HUES48 (cell line): ENCODE measurements around the gene RFX3.

ENCODE experiments used
- H3K27ac ChIP-seq: one replicate; pipeline ENCODE4 v1.7.0; 2013; ENCODE audit warnings: low read depth, low read length, inconsistent platforms
- H3K27me3 ChIP-seq: 2 replicates; pipeline ENCODE4 v1.6.1; 2013; ENCODE audit warnings: mild to moderate bottlenecking, low read length; ENCODE audit not compliant: control insufficient read depth, insufficient read depth
- H3K36me3 ChIP-seq: 2 replicates; pipeline ENCODE4 v1.6.1; 2013; ENCODE audit warnings: low read length; ENCODE audit not compliant: control insufficient read depth, insufficient read depth
- H3K4me1 ChIP-seq: 2 replicates; pipeline ENCODE4 v1.6.1; 2013; ENCODE audit warnings: mild to moderate bottlenecking, low read length; ENCODE audit not compliant: control insufficient read depth, insufficient read depth
- H3K4me3 ChIP-seq: 2 replicates; pipeline ENCODE4 v1.5.1; 2013; ENCODE audit warnings: mild to moderate bottlenecking, low read depth, low read length
- H3K9ac ChIP-seq: 2 replicates; pipeline ENCODE4 v1.6.1; 2013; ENCODE audit warnings: mild to moderate bottlenecking, low read depth, low read length, moderate library complexity
- H3K9me3 ChIP-seq: 2 replicates; pipeline ENCODE4 v1.6.1; 2013; ENCODE audit warnings: low read length; ENCODE audit not compliant: control insufficient read depth, insufficient read depth

Gene RFX3

GRCh38 chr9:3256571-3257330, 269.1 kb downstream of the RFX3 start:
- Histone ChIP-seq H3K36me3 (peaks cover 16% of the 10 kb centered on the region), H3K4me1 (no peaks in the 10 kb centered on the region; the same call in 1 of the 2 replicates), H3K4me3 (no peak overlapping the region), H3K9ac (no peak overlapping the region), H3K27me3 (no peaks in the 10 kb centered on the region), H3K27ac (no peak overlapping the region), H3K9me3 (no peaks in the 10 kb centered on the region)

DNA sequence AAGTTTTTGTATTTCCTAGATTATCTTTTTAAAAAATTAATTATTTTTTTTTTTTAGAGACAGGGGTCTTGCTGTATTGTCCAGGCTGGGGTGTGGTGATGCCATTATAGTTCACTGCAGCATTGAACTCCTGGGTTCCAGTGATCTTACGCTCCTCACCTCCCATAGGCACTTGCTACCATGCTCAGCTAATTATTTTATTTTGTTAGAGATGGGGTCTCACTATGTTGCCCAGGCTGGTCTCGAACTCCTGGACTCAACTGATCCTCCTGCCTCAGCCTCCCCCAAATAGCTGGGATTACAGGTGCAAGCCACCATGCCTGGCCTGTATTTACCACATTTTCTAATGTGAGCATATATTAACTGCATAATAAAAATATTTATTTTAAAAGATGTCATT, 274.5 kb downstream of the RFX3 start:
- Histone ChIP-seq H3K4me3 (no peak overlapping the region), H3K9ac (no peak overlapping the region), H3K27ac (no peak overlapping the region), H3K4me1 (no peaks in the 10 kb centered on the region; the same call in 1 of the 2 replicates), H3K9me3 (no peaks in the 10 kb centered on the region), H3K36me3 (peaks cover 12% of the 10 kb centered on the region), H3K27me3 (no peaks in the 10 kb centered on the region)

DNA sequence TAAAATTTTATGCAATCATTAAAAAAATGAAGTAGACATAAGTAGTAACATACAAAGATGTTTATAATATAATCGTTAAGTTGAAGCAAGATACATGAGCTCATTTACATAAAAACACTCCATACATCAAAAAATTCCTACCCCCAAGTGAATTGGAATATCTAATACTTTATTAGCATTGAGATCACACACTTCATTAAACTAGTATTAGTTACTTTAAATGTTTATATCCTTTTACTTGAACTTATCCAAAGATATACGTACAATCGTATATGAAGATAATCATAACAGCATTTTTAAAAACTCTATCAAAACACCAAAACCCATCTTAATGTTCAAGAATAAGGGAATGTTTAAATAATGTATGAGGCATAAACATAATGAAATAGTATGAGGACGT, 275.1 kb downstream of the RFX3 start:
- Histone ChIP-seq H3K4me1 (no peaks in the 10 kb centered on the region; the same call in 1 of the 2 replicates), H3K27me3 (no peaks in the 10 kb centered on the region), H3K36me3 (peaks cover 10% of the 10 kb centered on the region), H3K9ac (no peak overlapping the region), H3K27ac (no peak overlapping the region), H3K9me3 (no peaks in the 10 kb centered on the region), H3K4me3 (no peak overlapping the region)

DNA sequence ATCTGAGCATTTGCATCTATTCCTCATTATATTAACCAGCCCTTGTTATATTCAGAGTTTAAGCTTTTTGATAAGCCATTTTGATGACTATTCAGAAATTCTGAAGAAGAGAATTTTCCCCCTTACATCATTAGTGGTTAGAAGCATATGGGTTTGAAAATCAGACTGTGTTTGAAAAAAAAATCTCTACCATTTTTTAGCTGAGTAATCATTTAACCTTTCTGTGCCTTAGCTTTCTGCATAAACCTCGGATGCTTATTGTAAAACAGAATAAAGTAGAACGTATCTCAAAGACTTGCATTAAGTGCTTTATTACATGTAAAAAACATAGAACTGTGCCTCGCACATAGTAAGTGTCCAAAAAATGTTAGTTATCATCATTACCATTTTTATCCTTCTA, 278.6 kb downstream of the RFX3 start:
- Histone ChIP-seq H3K27ac (no peak overlapping the region), H3K9me3 (no peaks in the 10 kb centered on the region), H3K27me3 (no peaks in the 10 kb centered on the region), H3K4me3 (no peak overlapping the region), H3K36me3 (0 out of 2 replicates have a peak, but pooled peaks cover 3% of the 10 kb centered on the region), H3K9ac (no peak overlapping the region), H3K4me1 (peaks cover 5% of the 10 kb centered on the region; the same call in 1 of the 2 replicates)

DNA sequence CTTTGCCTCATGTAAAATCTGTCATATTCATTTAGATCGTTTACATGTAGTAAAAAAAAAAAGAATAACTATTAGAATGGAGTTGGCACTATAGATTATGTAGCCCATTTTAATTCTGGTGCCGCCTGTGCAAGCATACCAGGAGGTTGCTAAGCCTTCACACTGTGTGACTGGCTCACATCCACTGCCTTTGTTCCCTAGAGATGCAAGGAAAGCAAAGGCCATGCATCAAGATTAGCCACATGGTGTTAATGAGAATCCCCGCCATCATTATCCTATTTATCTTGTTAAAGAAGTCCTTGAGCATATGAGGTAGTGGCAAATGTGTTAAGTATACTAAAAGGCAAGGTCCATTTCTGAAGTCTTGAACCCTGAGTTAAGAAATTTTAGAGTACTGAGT, 279.6 kb downstream of the RFX3 start:
- Histone ChIP-seq H3K4me3 (no peak overlapping the region), H3K9ac (no peak overlapping the region), H3K27ac (no peak overlapping the region)

GRCh38 chr9:3244963-3245653, 280.7 kb downstream of the RFX3 start:
- Histone ChIP-seq H3K9ac (no peak overlapping the region), H3K36me3 (0 out of 2 replicates have a peak, but pooled peaks cover 3% of the 10 kb centered on the region), H3K9me3 (no peaks in the 10 kb centered on the region), H3K4me3 (no peak overlapping the region), H3K27me3 (no peaks in the 10 kb centered on the region), H3K27ac (no peak overlapping the region), H3K4me1 (peaks cover 18% of the 10 kb centered on the region)

More for the DNA sequence above, 279.6 kb downstream of the RFX3 start:
- Histone ChIP-seq H3K9me3 (no peaks in the 10 kb centered on the region), H3K27me3 (no peaks in the 10 kb centered on the region), H3K36me3 (0 out of 2 replicates have a peak, but pooled peaks cover 3% of the 10 kb centered on the region), H3K4me1 (peaks cover 13% of the 10 kb centered on the region)

- H3K4me1 ChIP-seq: peaks cover 18% of the 10 kb centered on the region
- H3K9ac ChIP-seq: no peak overlapping the region
- H3K4me3 ChIP-seq: no peak overlapping the region
- no peaks in the 10 kb centered on the region for H3K27me3 ChIP-seq
- no peaks in the 10 kb centered on the region for H3K9me3 ChIP-seq
- 0 out of 2 replicates have a peak, but pooled peaks cover 3% of the 10 kb centered on the region for H3K36me3 ChIP-seq
- no peak overlapping the region for H3K27ac ChIP-seq
Measured at GRCh38 chr9:3243683-3244082, 282.1 kb downstream of the RFX3 start.

DNA sequence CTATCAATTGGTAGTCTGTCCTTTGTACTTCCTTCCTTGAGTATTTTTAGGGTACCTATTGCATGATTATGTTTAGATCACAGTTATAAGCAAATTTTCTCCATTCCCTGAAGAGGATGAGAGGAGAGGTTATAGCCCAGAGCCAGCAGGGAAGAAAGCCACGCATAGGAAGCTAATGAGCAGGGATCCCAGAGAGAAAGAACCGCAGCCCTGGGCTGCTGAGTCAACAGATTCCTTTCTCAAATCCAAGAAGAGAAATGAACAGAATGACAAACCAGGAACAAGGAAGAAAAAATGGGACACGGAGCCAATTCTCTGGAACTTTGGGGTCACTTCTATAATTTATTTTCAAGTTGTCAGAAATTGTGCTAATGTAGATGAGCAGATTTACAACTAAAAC, 284.5 kb downstream of the RFX3 start:
- Histone ChIP-seq H3K27ac (peak overlapping the region; percentile 30), H3K9ac (no peak overlapping the region)

DNA sequence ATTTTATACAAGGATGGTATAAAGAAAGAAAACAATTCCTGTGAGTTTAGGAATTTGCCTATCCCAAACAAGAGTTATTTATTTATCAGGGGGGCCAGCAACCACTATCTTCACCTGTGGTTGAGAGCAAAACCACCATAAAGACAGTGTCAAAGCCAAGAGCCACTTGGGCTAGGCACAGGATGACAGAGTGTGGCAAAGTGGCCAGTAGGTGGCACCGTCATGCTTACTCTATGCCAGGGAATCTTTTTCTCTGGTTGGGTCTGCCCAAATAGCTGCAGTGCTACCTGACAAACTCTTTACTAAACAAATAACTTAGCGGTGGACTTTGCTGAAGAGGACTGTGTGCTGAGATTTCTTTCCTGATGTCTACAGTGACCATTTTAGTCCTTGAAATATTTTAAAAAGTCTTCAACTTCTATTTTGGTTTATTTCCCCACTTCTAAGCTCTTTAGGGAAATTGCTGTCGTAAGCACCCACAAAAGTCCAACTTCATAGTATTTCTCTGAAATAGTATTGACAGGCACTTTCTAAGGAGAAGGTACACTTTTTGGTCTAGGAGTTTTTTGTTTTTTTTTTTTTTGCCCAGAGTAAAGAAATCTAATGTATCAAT, 285.0 kb downstream of the RFX3 start:
- no peaks in the 10 kb centered on the region for H3K27me3 ChIP-seq
- H3K4me1 ChIP-seq: peaks cover 18% of the 10 kb centered on the region
- H3K27ac ChIP-seq: no peak overlapping the region
- no peak overlapping the region for H3K4me3 ChIP-seq
- H3K9me3 ChIP-seq: no peaks in the 10 kb centered on the region
- H3K9ac ChIP-seq: no peak overlapping the region
- no peaks in the 10 kb centered on the region for H3K36me3 ChIP-seq

More for the DNA sequence above, 284.5 kb downstream of the RFX3 start:
- Histone ChIP-seq H3K27me3 (no peaks in the 10 kb centered on the region), H3K36me3 (no peaks in the 10 kb centered on the region), H3K9me3 (no peaks in the 10 kb centered on the region), H3K4me3 (no peak overlapping the region), H3K4me1 (peaks cover 18% of the 10 kb centered on the region)

DNA sequence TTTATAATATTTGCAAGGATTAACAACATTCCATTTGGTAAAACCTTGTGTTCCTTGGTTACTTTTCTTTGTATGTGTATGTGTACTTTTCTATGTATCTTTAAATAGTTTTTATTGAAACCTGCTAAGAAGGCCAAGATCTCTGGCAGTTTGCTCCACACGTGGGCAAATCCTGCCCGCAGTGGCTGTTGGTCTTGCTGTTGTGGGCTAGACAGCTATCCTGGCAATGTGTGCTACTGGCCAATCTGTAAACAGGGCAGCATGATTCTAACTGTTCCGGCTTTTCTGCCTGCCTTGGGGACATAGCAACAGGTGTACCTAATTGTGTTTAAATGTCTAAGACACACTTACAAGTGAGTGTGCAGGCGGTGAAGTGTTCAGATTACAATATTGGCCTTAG, 286.6 kb downstream of the RFX3 start:
- H3K4me3 ChIP-seq: no peak overlapping the region
- H3K9ac ChIP-seq: no peak overlapping the region
- H3K27me3 ChIP-seq: no peaks in the 10 kb centered on the region
- no peaks in the 10 kb centered on the region for H3K9me3 ChIP-seq
- H3K4me1 ChIP-seq: peaks cover 18% of the 10 kb centered on the region
- H3K27ac ChIP-seq: no peak overlapping the region
- no peaks in the 10 kb centered on the region for H3K36me3 ChIP-seq

DNA sequence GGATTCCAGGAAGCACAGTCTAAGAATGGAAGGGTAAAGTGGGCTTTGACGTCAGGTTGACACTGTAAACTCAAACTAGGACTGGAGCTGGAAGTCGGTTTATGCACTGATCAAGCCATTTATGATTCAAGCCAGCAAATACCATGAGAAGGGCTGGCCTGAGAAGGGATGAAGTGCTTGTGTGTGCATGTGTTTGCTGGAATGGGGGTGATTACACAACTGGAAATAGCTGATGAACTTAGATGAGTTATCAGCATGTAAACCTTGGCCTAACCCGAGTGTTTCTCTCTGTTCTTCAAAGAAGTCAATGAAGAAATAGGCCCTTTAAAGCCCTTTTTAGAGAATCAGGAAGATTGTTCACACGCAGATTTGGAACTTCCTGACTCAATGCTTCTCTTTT, 287.6 kb downstream of the RFX3 start:
- H3K36me3 ChIP-seq: no peaks in the 10 kb centered on the region
- H3K27ac ChIP-seq: no peak overlapping the region
- H3K9me3 ChIP-seq: no peaks in the 10 kb centered on the region
- H3K4me3 ChIP-seq: no peak overlapping the region
- no peaks in the 10 kb centered on the region for H3K27me3 ChIP-seq
- peaks cover 13% of the 10 kb centered on the region for H3K4me1 ChIP-seq
- no peak overlapping the region for H3K9ac ChIP-seq
